CD8-positive, alpha-beta memory T cell (primary cell): Measurements from ENCODE around the gene CAPN7. TPM values are rescaled to one million over a fixed set of nuclear protein-coding genes. Genes with fewer than 3 reads are reported as not detected.
A peak's percentile ranks its signal among the peaks of the same experiment; 100 is the strongest.

Source experiments
- CTCF ChIA-PET: fragments of 350-600 bp; sonication (Branson Sonifier 250); formaldehyde crosslinking; loops from one replicate; lab custom pipeline; 2021; ENCODE audit warnings: antibody characterized with exemption; lab: Charles Lee
- POLR2A ChIA-PET: fragments of 350-600 bp; sonication (Branson Sonifier 250); formaldehyde crosslinking; loops from one replicate; lab custom pipeline; 2021; ENCODE audit warnings: antibody characterized with exemption; lab: Charles Lee
- DNase-seq, 5 donors: peaks; one replicate each; pipeline versions ENCODE4 v3.0.0 to v3.0.0-alpha.2; 2020 to 2022; ENCODE audit warnings: mixed read lengths in 1 of 5
- H3K27ac ChIP-seq: one replicate; pipeline ENCODE4 v1.7.0; 2013; ENCODE audit warnings: low read depth, mild to moderate bottlenecking, low read length, moderate library complexity
- H3K27me3 ChIP-seq: 2 replicates; pipeline ENCODE4 v1.7.0; 2013; ENCODE audit warnings: low read length, mild to moderate bottlenecking; ENCODE audit not compliant: insufficient read depth, poor library complexity, severe bottlenecking
- H3K36me3 ChIP-seq: 2 replicates; pipeline ENCODE4 v1.7.0; 2013; ENCODE audit warnings: mild to moderate bottlenecking, low read length, moderate library complexity; ENCODE audit not compliant: insufficient read depth
- H3K4me1 ChIP-seq: 2 replicates; pipeline ENCODE4 v1.7.0; 2013; ENCODE audit warnings: mild to moderate bottlenecking, low read length, moderate library complexity; ENCODE audit not compliant: insufficient read depth
- H3K4me3 ChIP-seq: 2 replicates; pipeline ENCODE4 v1.7.0; 2013; ENCODE audit warnings: mild to moderate bottlenecking, low read length
- H3K9me3 ChIP-seq: 2 replicates; pipeline ENCODE4 v1.7.0; 2013; ENCODE audit warnings: mild to moderate bottlenecking, low read length
- H3K27ac Mint-ChIP-seq, 8 donors: one replicate each; pipeline ENCODE4 v1.8.0; 2020 to 2021; ENCODE audit warnings: mixed read lengths in 8 of 8, mild to moderate bottlenecking in 6 of 8, inconsistent platforms in 3 of 8, moderate library complexity in 3 of 8
- H3K27me3 Mint-ChIP-seq, 2 donors: one replicate each; pipeline ENCODE4 v1.8.0; 2020 to 2021; ENCODE audit warnings: mixed read lengths in 2 of 2, mild to moderate bottlenecking in 1 of 2, moderate library complexity in 1 of 2
- H3K36me3 Mint-ChIP-seq, 3 donors: one replicate each; pipeline ENCODE4 v1.8.0; 2020 to 2021; ENCODE audit warnings: mixed read lengths in 3 of 3, inconsistent platforms in 1 of 3, mild to moderate bottlenecking in 1 of 3
- H3K4me1 Mint-ChIP-seq, 3 donors: one replicate each; pipeline ENCODE4 v1.8.0; 2020 to 2021; ENCODE audit warnings: mixed read lengths in 3 of 3, inconsistent platforms in 1 of 3, mild to moderate bottlenecking in 1 of 3
- H3K4me3 Mint-ChIP-seq, 7 donors: one replicate each; pipeline ENCODE4 v1.8.0; 2020 to 2021; ENCODE audit warnings: mixed read lengths in 7 of 7, mild to moderate bottlenecking in 6 of 7, moderate library complexity in 4 of 7, inconsistent platforms in 2 of 7
- H3K9me3 Mint-ChIP-seq, 5 donors: one replicate each; pipeline ENCODE4 v1.8.0; 2020 to 2022; ENCODE audit warnings: mixed read lengths in 5 of 5, mild to moderate bottlenecking in 3 of 5, moderate library complexity in 2 of 5, inconsistent platforms in 1 of 5
- polyA plus RNA-seq: library from polyadenylated mRNA; unstranded; fragments of 300-500 nt; fragmentation: Illumina TruSeq; gene quantifications from one replicate; pipeline ENCODE4 v1.2.3, GENCODE V29; 2021
- total RNA-seq, 2 experiments: library from RNA; stranded (reverse); gene quantifications; one replicate each; pipeline ENCODE4 v1.2.3, GENCODE V29; 2021

The CAPN7 gene
- total and polyA plus RNA-seq, 3 experiments from 2014 or later, result 32.4 to 36.1 (median 33.1) TPM

GRCh38 chr3:15265655-15266509 lies 59.8 kb downstream of the CAPN7 start:
- Mint-ChIP-seq H3K27me3 (no peaks in the 10 kb centered on the region), H3K4me3 (peak overlapping the region in 1 of 7 donors; percentile 73), H3K4me1 (peaks cover 61 to 81% (median 81%) of the 10 kb centered on the region in 3 donors), H3K27ac (peak overlapping the region; percentile 22 to 86 (median 70)), H3K36me3 (peaks cover 0 to 36% (median 16%) of the 10 kb centered on the region in 3 donors), H3K9me3 (no peaks in the 10 kb centered on the region)
- POLR2A ChIA-PET, result interaction anchor here (1.0 kb wide), 1 partner anchor 66 kb away, joined by 3 read pairs; the partner anchor contains the start of gene SH3BP5
- CTCF ChIA-PET, result interaction anchor here (0.7 to 10.8 kb wide), 13 partner anchors 8 to 291 kb away, joined by 3 to 200 read pairs (median 5); partner anchors contain the start of genes CAPN7 and SH3BP5
- H3K9me3 ChIP-seq, result no peaks in the 10 kb centered on the region
- H3K27ac ChIP-seq, result no peak overlapping the region
- no peaks in the 10 kb centered on the region for H3K27me3 ChIP-seq
- no peak for DNase-seq
- no peak overlapping the region for H3K4me3 ChIP-seq
- peaks cover 5% of the 10 kb centered on the region for H3K36me3 ChIP-seq
- H3K4me1 ChIP-seq, result peaks cover 56% of the 10 kb centered on the region

GRCh38 chr3:15266510-15267376 lies 60.7 kb downstream of the CAPN7 start:
- H3K27me3 ChIP-seq, result no peaks in the 10 kb centered on the region
- Mint-ChIP-seq H3K4me1 (peaks cover 62 to 79% (median 78%) of the 10 kb centered on the region in 3 donors), H3K36me3 (peaks cover 0 to 28% (median 13%) of the 10 kb centered on the region in 3 donors), H3K27me3 (no peaks in the 10 kb centered on the region), H3K27ac (peak overlapping the region in 7 of 8 donors; percentile 10 to 89 (median 37)), H3K9me3 (no peaks in the 10 kb centered on the region), H3K4me3 (no peak overlapping the region)
- H3K4me1 ChIP-seq, result peaks cover 65% of the 10 kb centered on the region
- no peaks in the 10 kb centered on the region for H3K36me3 ChIP-seq
- ChIA-PET POLR2A (interaction anchor here (1.0 kb wide), 1 partner anchor 65 kb away, joined by 3 read pairs; the partner anchor contains the start of gene SH3BP5), CTCF (interaction anchor here (0.7 to 10.8 kb wide), 24 partner anchors 9 to 332 kb away, joined by 3 to 200 read pairs (median 8); partner anchors contain the start of genes CAPN7 and SH3BP5)
- no peak overlapping the region for H3K27ac ChIP-seq
- no peaks in the 10 kb centered on the region for H3K9me3 ChIP-seq
- DNase-seq, result no peak
- H3K4me3 ChIP-seq, result no peak overlapping the region

DNA sequence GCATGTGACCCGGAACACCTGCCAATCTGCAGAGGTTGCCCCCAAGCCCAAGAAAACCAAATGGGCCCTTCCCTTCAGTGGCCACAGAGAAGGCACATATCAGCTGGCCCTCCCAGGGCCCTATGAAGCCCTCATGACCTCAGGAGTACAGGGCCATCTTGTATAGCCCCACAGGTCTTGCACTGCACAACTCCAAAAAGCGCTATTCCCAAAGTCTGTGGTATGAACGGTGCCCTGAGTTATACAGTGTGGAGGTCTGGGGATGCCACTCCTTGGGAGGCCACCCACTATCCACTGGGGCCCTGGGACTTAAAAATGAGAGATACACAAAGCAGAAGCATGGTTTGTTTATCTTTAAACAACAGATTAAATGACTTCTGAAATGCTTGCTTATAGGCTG lies 61.5 kb downstream of the CAPN7 start:
- Mint-ChIP-seq H3K36me3 (peaks cover 0 to 24% (median 13%) of the 10 kb centered on the region in 3 donors), H3K27me3 (no peaks in the 10 kb centered on the region), H3K27ac (peak overlapping the region in 7 of 8 donors; percentile 57 to 89 (median 79)), H3K4me3 (no peak overlapping the region), H3K4me1 (peaks cover 69 to 86% (median 86%) of the 10 kb centered on the region in 3 donors), H3K9me3 (no peaks in the 10 kb centered on the region)
- Histone ChIP-seq H3K27ac (no peak overlapping the region), H3K27me3 (no peaks in the 10 kb centered on the region), H3K9me3 (no peaks in the 10 kb centered on the region), H3K4me1 (peaks cover 72% of the 10 kb centered on the region), H3K36me3 (no peaks in the 10 kb centered on the region), H3K4me3 (no peak overlapping the region)
- no peak for DNase-seq
- POLR2A ChIA-PET, result interaction anchor here (0.7 to 1.3 kb wide), 4 partner anchors 12 to 138 kb away, joined by 3 to 7 read pairs (median 4); partner anchors contain the start of gene SH3BP5
- CTCF ChIA-PET, result interaction anchor here (0.8 to 10.8 kb wide), 51 partner anchors 9 to 331 kb away, joined by 3 to 200 read pairs (median 6); partner anchors contain the start of genes CAPN7 and SH3BP5

DNA sequence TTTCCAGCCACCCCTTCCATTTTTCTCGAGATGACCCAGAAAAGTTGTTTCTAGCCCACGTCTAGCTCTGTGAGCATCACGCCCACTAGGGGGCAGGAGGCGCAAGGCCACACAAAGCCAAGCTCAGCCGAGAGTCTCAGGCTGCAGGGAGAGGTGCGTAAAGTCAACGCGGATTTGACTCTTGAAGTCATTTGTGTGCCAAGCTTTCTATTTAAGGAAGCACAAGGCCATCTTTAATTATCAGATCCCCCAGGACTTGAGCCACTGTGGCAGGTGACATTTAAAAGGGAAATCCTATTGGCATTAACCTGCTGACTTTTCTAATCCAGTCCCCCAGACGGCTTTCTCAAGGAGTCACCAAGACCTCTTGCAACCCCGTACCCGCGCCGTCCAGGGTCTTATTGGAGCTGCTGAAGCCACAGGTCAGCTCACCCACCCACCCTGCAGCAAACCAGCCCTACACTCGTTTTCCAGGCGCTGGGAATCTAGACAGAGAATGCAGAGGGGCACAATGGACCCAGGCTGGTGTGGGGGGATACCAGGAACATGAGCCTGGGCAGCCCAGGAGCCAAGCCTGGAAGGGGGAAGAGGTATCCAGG lies 62.1 kb downstream of the CAPN7 start:
- no peaks in the 10 kb centered on the region for H3K27me3 Mint-ChIP-seq
- H3K36me3 Mint-ChIP-seq, result peaks cover 0 to 23% (median 13%) of the 10 kb centered on the region in 3 donors
- no peaks in the 10 kb centered on the region for H3K36me3 ChIP-seq
- no peaks in the 10 kb centered on the region for H3K9me3 Mint-ChIP-seq
- no peaks in the 10 kb centered on the region for H3K9me3 ChIP-seq
- peaks cover 79% of the 10 kb centered on the region for H3K4me1 ChIP-seq
- CTCF ChIA-PET, result interaction anchor here (0.8 to 10.8 kb wide), 52 partner anchors 8 to 331 kb away, joined by 3 to 200 read pairs (median 6); partner anchors contain the start of genes CAPN7 and SH3BP5
- no peak overlapping the region for H3K27ac ChIP-seq
- H3K27me3 ChIP-seq, result no peaks in the 10 kb centered on the region
- H3K4me3 Mint-ChIP-seq, result peak overlapping the region in 6 of 7 donors; percentile 34 to 68 (median 50)
- DNase-seq, result peak; percentile 77 to 91 (median 80)
- no peak overlapping the region for H3K4me3 ChIP-seq
- peaks cover 75 to 91% (median 90%) of the 10 kb centered on the region in 3 donors for H3K4me1 Mint-ChIP-seq
- POLR2A ChIA-PET, result interaction anchor here (0.7 to 1.3 kb wide), 5 partner anchors 11 to 157 kb away, joined by 3 to 7 read pairs (median 3); partner anchors contain the start of gene SH3BP5
- peak overlapping the region; percentile 32 to 87 (median 74) for H3K27ac Mint-ChIP-seq

- Mint-ChIP-seq H3K9me3 (no peaks in the 10 kb centered on the region), H3K27me3 (no peaks in the 10 kb centered on the region), H3K36me3 (peaks cover 0 to 22% (median 13%) of the 10 kb centered on the region in 3 donors), H3K4me1 (peaks cover 73 to 91% (median 89%) of the 10 kb centered on the region in 3 donors), H3K27ac (peak overlapping the region; percentile 79 to 94 (median 88)), H3K4me3 (peak overlapping the region; percentile 18 to 88 (median 71))
- Histone ChIP-seq H3K4me1 (peaks cover 85% of the 10 kb centered on the region), H3K36me3 (no peaks in the 10 kb centered on the region), H3K27me3 (no peaks in the 10 kb centered on the region), H3K27ac (peak overlapping the region; percentile 61), H3K9me3 (no peaks in the 10 kb centered on the region), H3K4me3 (peak overlapping the region; percentile 34)
- ChIA-PET CTCF (interaction anchor here (0.8 to 10.8 kb wide), 15 partner anchors 10 to 137 kb away, joined by 3 to 200 read pairs (median 5); partner anchors contain the start of genes CAPN7 and SH3BP5), POLR2A (interaction anchor here (0.6 to 1.3 kb wide), 2 partner anchors 21 to 23 kb away, joined by 3 to 4 read pairs; no protein-coding TSS in a partner anchor)
- DNase-seq, result peak; percentile 38 to 91 (median 77)
These were observed 63.3 kb downstream of the CAPN7 start for GRCh38 chr3:15269091-15269989.

DNA sequence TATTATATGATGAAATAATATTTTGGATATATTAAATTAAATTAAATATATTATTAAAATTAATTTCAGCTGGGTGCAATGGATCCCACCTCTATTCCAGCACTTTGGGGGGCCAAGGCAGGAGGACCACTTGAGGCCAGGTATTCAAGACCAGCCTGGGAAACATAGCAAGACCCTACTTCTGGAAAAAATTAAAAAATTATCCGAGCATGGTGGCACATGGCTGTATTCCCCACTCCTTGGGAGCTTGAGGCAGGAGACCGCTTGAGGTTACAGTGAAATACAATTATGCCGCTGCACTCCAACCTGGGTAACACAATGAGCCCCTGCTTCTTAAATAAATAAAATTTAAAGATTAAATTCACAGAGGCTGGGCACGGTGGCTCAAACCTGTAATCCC lies 65.0 kb downstream of the CAPN7 start:
- Mint-ChIP-seq H3K9me3 (no peaks in the 10 kb centered on the region), H3K36me3 (peaks cover 0 to 17% (median 9%) of the 10 kb centered on the region in 3 donors), H3K27me3 (no peaks in the 10 kb centered on the region), H3K27ac (peak overlapping the region in 1 of 8 donors; percentile 98), H3K4me1 (peaks cover 73 to 91% (median 87%) of the 10 kb centered on the region in 3 donors), H3K4me3 (peak overlapping the region in 3 of 7 donors; percentile 23 to 88 (median 81))
- CTCF ChIA-PET, result interaction anchor here (1.5 to 10.8 kb wide), 5 partner anchors 12 to 108 kb away, joined by 5 to 200 read pairs (median 6); partner anchors contain the start of genes CAPN7 and SH3BP5
- Histone ChIP-seq H3K27me3 (no peaks in the 10 kb centered on the region), H3K4me3 (no peak overlapping the region), H3K36me3 (no peaks in the 10 kb centered on the region), H3K27ac (no peak overlapping the region), H3K4me1 (peaks cover 84% of the 10 kb centered on the region), H3K9me3 (no peaks in the 10 kb centered on the region)
- DNase-seq, result no peak
- POLR2A ChIA-PET, result interaction anchor here (0.6 to 1.7 kb wide), 3 partner anchors 21 to 95 kb away, joined by 3 to 7 read pairs (median 7); partner anchors contain the start of gene SH3BP5
